SK-N-SH (cell line): Measurements from ENCODE around the gene TMEM132D. TPM values are rescaled to one million over a fixed set of nuclear protein-coding genes. Genes with fewer than 3 reads are reported as not detected.

Experiments used
- CTCF ChIA-PET: fragments of 300-600, 350-600 bp; formaldehyde crosslinking; extraction: SDS; loops from one replicate; lab custom pipeline; 2021; lab: Yijun Ruan, JAX
- POLR2A ChIA-PET: fragments of 350-600 bp; sonication (Branson Sonifier 250); formaldehyde crosslinking; extraction: SDS; loops from one replicate; lab custom pipeline; 2020; ENCODE audit warnings: antibody characterized with exemption, inconsistent platforms; lab: Yijun Ruan, JAX
- DNase-seq: peaks from one replicate; pipeline ENCODE4 v3.0.0; 2012
- H2AFZ ChIP-seq: fragments of 200-600 bp; sonication (generic); 2 replicates; pipeline ENCODE4 v1.8.1; 2016; ENCODE audit warnings: antibody characterized with exemption, mild to moderate bottlenecking, low read depth
- H3F3A ChIP-seq: fragments of 200-600 bp; sonication (generic); replicated peaks from 2 replicates; pipeline ENCODE3; 2016; ENCODE audit warnings: antibody characterized with exemption, mild to moderate bottlenecking; ENCODE audit not compliant: insufficient read depth
- H3K27ac ChIP-seq, 2 experiments: fragments of 200-500 bp in 1 of 2; fragments of 200-600 bp in 1 of 2; sonication (Bioruptor generic) in 1 of 2; sonication (generic), shearing (Covaris generic) in 1 of 2; 2 replicates each; pipeline versions ENCODE4 v1.5.1 to v1.6.1; 2014 to 2016; ENCODE audit warnings: low read depth in 2 of 2, inconsistent platforms in 1 of 2, low read length in 1 of 2, mild to moderate bottlenecking in 1 of 2, mixed read lengths in 1 of 2
- H3K27me3 ChIP-seq: fragments of 200-600 bp; sonication (generic), shearing (Covaris generic); 2 replicates; pipeline ENCODE4 v1.6.1; 2016; ENCODE audit warnings: mixed run types; ENCODE audit not compliant: insufficient read depth
- H3K36me3 ChIP-seq, 2 experiments: fragments of 200-500 bp in 1 of 2; fragments of 200-600 bp in 1 of 2; sonication (Bioruptor generic) in 1 of 2; sonication (generic) in 1 of 2; replicated peaks in 1 of 2; 2 replicates each; pipeline versions ENCODE3 to v1.5.1; 2014 to 2016; ENCODE audit warnings: low read length in 1 of 2, mild to moderate bottlenecking in 1 of 2; ENCODE audit not compliant: insufficient read depth in 2 of 2, control insufficient read depth in 1 of 2
- H3K4me1 ChIP-seq, 2 experiments: fragments of 200-500 bp in 1 of 2; fragments of 200-600 bp in 1 of 2; sonication (Bioruptor generic) in 1 of 2; sonication (generic), shearing (Covaris generic) in 1 of 2; 2 replicates each; pipeline versions ENCODE4 v1.5.1 to v1.6.1; 2014 to 2016; ENCODE audit warnings: low read depth in 1 of 2, low read length in 1 of 2, mixed run types in 1 of 2; ENCODE audit not compliant: insufficient read depth in 2 of 2, control insufficient read depth in 1 of 2
- H3K4me2 ChIP-seq: fragments of 200-600 bp; sonication (generic), shearing (Covaris generic); 2 replicates; pipeline ENCODE4 v1.6.1; 2017; ENCODE audit warnings: mixed run types
- H3K4me3 ChIP-seq, 2 experiments: fragments of 200-500 bp in 1 of 2; fragments of 200-600 bp in 1 of 2; sonication (Bioruptor generic) in 1 of 2; sonication (generic), shearing (Covaris generic) in 1 of 2; 2 replicates each; pipeline versions ENCODE4 v1.5.1 to v1.8.1; 2014 to 2016; ENCODE audit warnings: low read depth in 2 of 2, inconsistent platforms in 1 of 2, low read length in 1 of 2, mild to moderate bottlenecking in 1 of 2, mixed read lengths in 1 of 2, moderate library complexity in 1 of 2
- H3K79me2 ChIP-seq: fragments of 200-600 bp; sonication (generic); 2 replicates; pipeline ENCODE4 v1.8.1; 2017; ENCODE audit warnings: mild to moderate bottlenecking; ENCODE audit not compliant: insufficient read depth
- H3K9ac ChIP-seq: fragments of 200-600 bp; sonication (generic); 2 replicates; pipeline ENCODE4 v1.6.1; 2017; ENCODE audit warnings: mixed run types
- H3K9me2 ChIP-seq: fragments of 200-600 bp; sonication (generic); 2 replicates; pipeline ENCODE4 v1.6.1; 2017; ENCODE audit warnings: mixed run types
- H3K9me3 ChIP-seq: fragments of 200-600 bp; sonication (generic); 2 replicates; pipeline ENCODE4 v1.6.1; 2017; ENCODE audit warnings: mixed run types, mild to moderate bottlenecking, moderate library complexity
- H4K20me1 ChIP-seq: fragments of 200-600 bp; sonication (generic); 2 replicates; pipeline ENCODE4 v1.6.1; 2017; ENCODE audit warnings: mild to moderate bottlenecking, mixed run types; ENCODE audit not compliant: insufficient read depth
- CHD2 ChIP-seq: fragments of 150-350 bp; IDR thresholded peaks from 2 replicates; pipeline ENCODE4 v1.6.1; 2018; ENCODE audit warnings: low read length; ENCODE audit not compliant: partially characterized antibody
- ELF1 ChIP-seq: IDR thresholded peaks from 2 replicates; pipeline ENCODE4 v1.4.0; 2012
- EP300 ChIP-seq, 2 experiments: IDR thresholded peaks; 2 replicates each; pipeline versions ENCODE4 v1.4.0 to v1.6.1; 2012; ENCODE audit warnings: borderline replicate concordance in 1 of 2, low read depth in 1 of 2, low read length in 1 of 2
- EZH2phosphoT487 ChIP-seq: fragments of 200-600 bp; sonication (generic); IDR thresholded peaks from 2 replicates; pipeline ENCODE4 v1.6.1; 2017; ENCODE audit warnings: low read depth, mixed run types, mild to moderate bottlenecking, antibody characterized with exemption, moderate library complexity, borderline replicate concordance
- GABPA ChIP-seq: IDR thresholded peaks from 2 replicates; pipeline ENCODE4 v1.4.0; 2012; ENCODE audit warnings: low read depth, mild to moderate bottlenecking
- MEF2A ChIP-seq: IDR thresholded peaks from 2 replicates; pipeline ENCODE4 v1.4.0; 2012; ENCODE audit warnings: low read depth, borderline replicate concordance
- NFIC ChIP-seq: IDR thresholded peaks from 2 replicates; pipeline ENCODE4 v1.4.0; 2012; ENCODE audit warnings: borderline replicate concordance
- NRF1 ChIP-seq: IDR thresholded peaks from 2 replicates; pipeline ENCODE4 v1.6.1; 2012; ENCODE audit warnings: low read depth, mild to moderate bottlenecking, low read length
- POLR2AphosphoS5 ChIP-seq: IDR thresholded peaks from 2 replicates; pipeline ENCODE4 v1.6.1; 2012; ENCODE audit warnings: low read depth, low read length
- RAD21 ChIP-seq: IDR thresholded peaks from 2 replicates; pipeline ENCODE4 v1.6.1; 2012; ENCODE audit warnings: mild to moderate bottlenecking, low read length
- RFX5 ChIP-seq: IDR thresholded peaks from 2 replicates; pipeline ENCODE4 v1.6.1; 2012; ENCODE audit warnings: mild to moderate bottlenecking, improper control_type of control experiment, low read length
- TEAD4 ChIP-seq: IDR thresholded peaks from 2 replicates; pipeline ENCODE4 v1.4.0; 2012; ENCODE audit warnings: mild to moderate bottlenecking, borderline replicate concordance; ENCODE audit not compliant: insufficient read depth
- YY1 ChIP-seq: IDR thresholded peaks from 2 replicates; pipeline ENCODE4 v1.4.0; 2012; ENCODE audit warnings: low read depth, mild to moderate bottlenecking
- WGBS: methylation state at CpG from one replicate; pipeline ENCODE4 v1.1.6; 2017; ENCODE audit warnings: low lambda C conversion rate; 5-methylcytosine and 5-hydroxymethylcytosine counted together
- polyA plus RNA-seq, 3 experiments: library from polyadenylated mRNA; depleted of rRNA; stranded (reverse); fragments of >200 nt; gene quantifications; 2 replicates each; pipeline ENCODE4 v1.2.3, GENCODE V29; 2012
- TF ChIP-seq, protein P1 (sequence below): IDR thresholded peaks from 2 replicates; pipeline ENCODE4 v1.4.0; 2012; ENCODE audit warnings: low read depth, borderline replicate concordance
- TF ChIP-seq, protein P2 (sequence below): IDR thresholded peaks from 2 replicates; pipeline ENCODE4 v1.4.0; 2012; ENCODE audit warnings: low read depth
- TF ChIP-seq, protein P3 (sequence below): IDR thresholded peaks from 2 replicates; pipeline ENCODE4 v1.6.1; 2012; ENCODE audit warnings: mild to moderate bottlenecking, low read depth, low read length, moderate library complexity
- TF ChIP-seq, protein P4 (sequence below): fragments of 150-350 bp; IDR thresholded peaks from 2 replicates; pipeline ENCODE4 v1.6.1; 2016; ENCODE audit warnings: mild to moderate bottlenecking, low read depth, low read length
- TF ChIP-seq, protein P5 (sequence below): fragments of 200-600 bp; sonication (generic); IDR thresholded peaks from 2 replicates; pipeline ENCODE4 v1.6.1; 2017; ENCODE audit warnings: antibody characterized with exemption, mild to moderate bottlenecking, moderate library complexity
- TF ChIP-seq, protein P6 (sequence below): fragments of 150-350 bp; IDR thresholded peaks from 2 replicates; pipeline ENCODE4 v1.6.1; 2017; ENCODE audit warnings: antibody characterized with exemption, low read length, low read depth, borderline replicate concordance

The TMEM132D gene
- polyA plus RNA-seq, 1 of the 3 experiments (the other 2 are of a cell fraction): not detected

DNA sequence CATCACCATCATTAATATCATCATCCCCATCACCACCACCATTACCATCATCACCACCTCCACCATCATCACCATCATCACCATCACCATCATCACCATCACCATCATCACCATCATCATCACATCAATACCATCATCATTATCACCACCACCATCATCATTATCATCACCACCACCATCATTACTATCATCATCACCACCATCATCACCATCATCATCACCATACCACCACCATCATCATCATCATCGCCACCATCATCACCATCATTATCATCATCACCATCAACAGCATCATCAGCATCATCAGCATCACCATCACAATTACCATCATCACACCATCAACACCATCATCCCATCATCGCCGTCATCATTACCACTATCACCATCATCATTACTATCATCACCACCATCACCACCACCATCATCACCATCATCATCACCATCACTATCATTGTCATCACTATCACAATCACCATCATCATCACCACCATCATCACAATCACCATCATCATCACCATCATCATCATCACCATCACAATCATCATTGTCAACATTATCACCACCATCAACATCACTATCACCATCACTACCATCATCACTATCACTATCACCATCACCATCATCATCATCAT, 767.0 kb downstream of the TMEM132D start:
- Histone ChIP-seq H3K9me2 (no peaks in the 10 kb centered on the region), H3F3A (no peaks in the 10 kb centered on the region), H3K27me3 (no peaks in the 10 kb centered on the region), H3K9ac (no peak overlapping the region), H3K4me1 (no peaks in the 10 kb centered on the region), H3K36me3 (no peaks in the 10 kb centered on the region), H3K27ac (no peak overlapping the region), H3K79me2 (no peaks in the 10 kb centered on the region), H4K20me1 (no peaks in the 10 kb centered on the region), H3K4me3 (no peak overlapping the region), H3K4me2 (no peak overlapping the region), H2AFZ (no peak overlapping the region), H3K9me3 (no peaks in the 10 kb centered on the region)
- TF ChIP-seq, protein P1, sequence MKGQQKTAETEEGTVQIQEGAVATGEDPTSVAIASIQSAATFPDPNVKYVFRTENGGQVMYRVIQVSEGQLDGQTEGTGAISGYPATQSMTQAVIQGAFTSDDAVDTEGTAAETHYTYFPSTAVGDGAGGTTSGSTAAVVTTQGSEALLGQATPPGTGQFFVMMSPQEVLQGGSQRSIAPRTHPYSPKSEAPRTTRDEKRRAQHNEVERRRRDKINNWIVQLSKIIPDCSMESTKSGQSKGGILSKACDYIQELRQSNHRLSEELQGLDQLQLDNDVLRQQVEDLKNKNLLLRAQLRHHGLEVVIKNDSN: no peak
- TF ChIP-seq EZH2phosphoT487 (no peak), GABPA (no peak), RAD21 (no peak), TEAD4 (no peak), CHD2 (no peak), YY1 (no peak), RFX5 (no peak), MEF2A (no peak), NRF1 (no peak), NFIC (no peak), EP300 (IDR thresholded peaks at IDR 0.05; ENCODE audit: borderline replicate concordance in 1 of 2, low read depth in 1 of 2, low read length in 1 of 2) (no peak), ELF1 (no peak), POLR2AphosphoS5 (no peak)
- TF ChIP-seq, protein P2, sequence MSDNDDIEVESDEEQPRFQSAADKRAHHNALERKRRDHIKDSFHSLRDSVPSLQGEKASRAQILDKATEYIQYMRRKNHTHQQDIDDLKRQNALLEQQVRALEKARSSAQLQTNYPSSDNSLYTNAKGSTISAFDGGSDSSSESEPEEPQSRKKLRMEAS: no peak
- TF ChIP-seq, protein P3, sequence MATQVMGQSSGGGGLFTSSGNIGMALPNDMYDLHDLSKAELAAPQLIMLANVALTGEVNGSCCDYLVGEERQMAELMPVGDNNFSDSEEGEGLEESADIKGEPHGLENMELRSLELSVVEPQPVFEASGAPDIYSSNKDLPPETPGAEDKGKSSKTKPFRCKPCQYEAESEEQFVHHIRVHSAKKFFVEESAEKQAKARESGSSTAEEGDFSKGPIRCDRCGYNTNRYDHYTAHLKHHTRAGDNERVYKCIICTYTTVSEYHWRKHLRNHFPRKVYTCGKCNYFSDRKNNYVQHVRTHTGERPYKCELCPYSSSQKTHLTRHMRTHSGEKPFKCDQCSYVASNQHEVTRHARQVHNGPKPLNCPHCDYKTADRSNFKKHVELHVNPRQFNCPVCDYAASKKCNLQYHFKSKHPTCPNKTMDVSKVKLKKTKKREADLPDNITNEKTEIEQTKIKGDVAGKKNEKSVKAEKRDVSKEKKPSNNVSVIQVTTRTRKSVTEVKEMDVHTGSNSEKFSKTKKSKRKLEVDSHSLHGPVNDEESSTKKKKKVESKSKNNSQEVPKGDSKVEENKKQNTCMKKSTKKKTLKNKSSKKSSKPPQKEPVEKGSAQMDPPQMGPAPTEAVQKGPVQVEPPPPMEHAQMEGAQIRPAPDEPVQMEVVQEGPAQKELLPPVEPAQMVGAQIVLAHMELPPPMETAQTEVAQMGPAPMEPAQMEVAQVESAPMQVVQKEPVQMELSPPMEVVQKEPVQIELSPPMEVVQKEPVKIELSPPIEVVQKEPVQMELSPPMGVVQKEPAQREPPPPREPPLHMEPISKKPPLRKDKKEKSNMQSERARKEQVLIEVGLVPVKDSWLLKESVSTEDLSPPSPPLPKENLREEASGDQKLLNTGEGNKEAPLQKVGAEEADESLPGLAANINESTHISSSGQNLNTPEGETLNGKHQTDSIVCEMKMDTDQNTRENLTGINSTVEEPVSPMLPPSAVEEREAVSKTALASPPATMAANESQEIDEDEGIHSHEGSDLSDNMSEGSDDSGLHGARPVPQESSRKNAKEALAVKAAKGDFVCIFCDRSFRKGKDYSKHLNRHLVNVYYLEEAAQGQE: no peak
- TF ChIP-seq, protein P4, sequence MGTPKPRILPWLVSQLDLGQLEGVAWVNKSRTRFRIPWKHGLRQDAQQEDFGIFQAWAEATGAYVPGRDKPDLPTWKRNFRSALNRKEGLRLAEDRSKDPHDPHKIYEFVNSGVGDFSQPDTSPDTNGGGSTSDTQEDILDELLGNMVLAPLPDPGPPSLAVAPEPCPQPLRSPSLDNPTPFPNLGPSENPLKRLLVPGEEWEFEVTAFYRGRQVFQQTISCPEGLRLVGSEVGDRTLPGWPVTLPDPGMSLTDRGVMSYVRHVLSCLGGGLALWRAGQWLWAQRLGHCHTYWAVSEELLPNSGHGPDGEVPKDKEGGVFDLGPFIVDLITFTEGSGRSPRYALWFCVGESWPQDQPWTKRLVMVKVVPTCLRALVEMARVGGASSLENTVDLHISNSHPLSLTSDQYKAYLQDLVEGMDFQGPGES: no peak
- TF ChIP-seq, protein P5, sequence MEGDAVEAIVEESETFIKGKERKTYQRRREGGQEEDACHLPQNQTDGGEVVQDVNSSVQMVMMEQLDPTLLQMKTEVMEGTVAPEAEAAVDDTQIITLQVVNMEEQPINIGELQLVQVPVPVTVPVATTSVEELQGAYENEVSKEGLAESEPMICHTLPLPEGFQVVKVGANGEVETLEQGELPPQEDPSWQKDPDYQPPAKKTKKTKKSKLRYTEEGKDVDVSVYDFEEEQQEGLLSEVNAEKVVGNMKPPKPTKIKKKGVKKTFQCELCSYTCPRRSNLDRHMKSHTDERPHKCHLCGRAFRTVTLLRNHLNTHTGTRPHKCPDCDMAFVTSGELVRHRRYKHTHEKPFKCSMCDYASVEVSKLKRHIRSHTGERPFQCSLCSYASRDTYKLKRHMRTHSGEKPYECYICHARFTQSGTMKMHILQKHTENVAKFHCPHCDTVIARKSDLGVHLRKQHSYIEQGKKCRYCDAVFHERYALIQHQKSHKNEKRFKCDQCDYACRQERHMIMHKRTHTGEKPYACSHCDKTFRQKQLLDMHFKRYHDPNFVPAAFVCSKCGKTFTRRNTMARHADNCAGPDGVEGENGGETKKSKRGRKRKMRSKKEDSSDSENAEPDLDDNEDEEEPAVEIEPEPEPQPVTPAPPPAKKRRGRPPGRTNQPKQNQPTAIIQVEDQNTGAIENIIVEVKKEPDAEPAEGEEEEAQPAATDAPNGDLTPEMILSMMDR: no peak
- TF ChIP-seq, protein P6, sequence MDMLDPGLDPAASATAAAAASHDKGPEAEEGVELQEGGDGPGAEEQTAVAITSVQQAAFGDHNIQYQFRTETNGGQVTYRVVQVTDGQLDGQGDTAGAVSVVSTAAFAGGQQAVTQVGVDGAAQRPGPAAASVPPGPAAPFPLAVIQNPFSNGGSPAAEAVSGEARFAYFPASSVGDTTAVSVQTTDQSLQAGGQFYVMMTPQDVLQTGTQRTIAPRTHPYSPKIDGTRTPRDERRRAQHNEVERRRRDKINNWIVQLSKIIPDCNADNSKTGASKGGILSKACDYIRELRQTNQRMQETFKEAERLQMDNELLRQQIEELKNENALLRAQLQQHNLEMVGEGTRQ: no peak
- no peak for DNase-seq
- 52% methylated on average over 3 of the region's 3 CpGs for WGBS
- POLR2A ChIA-PET: no interaction called here
- CTCF ChIA-PET: interaction anchor here (1.0 kb wide), 1 partner anchor 56 kb away, joined by 3 read pairs; no protein-coding TSS in a partner anchor
